HepG2 (cell line): Measurements from ENCODE around the gene HACD1. TPM values are rescaled to one million over a fixed set of nuclear protein-coding genes. Genes with fewer than 3 reads are reported as not detected.

Experiments used
- ARID5B ChIP-seq: IDR thresholded peaks from 2 replicates; pipeline ENCODE4 v1.4.0; 2020; ENCODE audit warnings: mild to moderate bottlenecking, missing genetic modification reagents
- DMTF1 ChIP-seq: sonication (generic); formaldehyde crosslinking; IDR thresholded peaks from 2 replicates; pipeline ENCODE4 v1.4.0; 2020; ENCODE audit warnings: mild to moderate bottlenecking, missing genetic modification reagents
- HOXA9 ChIP-seq: sonication (generic); formaldehyde crosslinking; IDR thresholded peaks from 2 replicates; pipeline ENCODE4 v1.8.1; 2022; ENCODE audit warnings: missing genetic modification reagents, mild to moderate bottlenecking, moderate library complexity, borderline replicate concordance
- ISX ChIP-seq: sonication (generic); formaldehyde crosslinking; conservative IDR thresholded peaks from 2 replicates; pipeline ENCODE4 v1.5.0; 2020; ENCODE audit warnings: missing genetic modification reagents
- KAT7 ChIP-seq: IDR thresholded peaks from 2 replicates; pipeline ENCODE4 v1.6.1; 2018; ENCODE audit warnings: borderline replicate concordance, missing compliant biosample characterization
- POLR2G ChIP-seq: fragments of 200-400 bp; formaldehyde crosslinking; IDR thresholded peaks from 2 replicates; pipeline ENCODE4 v1.6.1; 2018; ENCODE audit warnings: mild to moderate bottlenecking, low read depth, low read length, moderate library complexity
- SALL2 ChIP-seq: sonication (generic); formaldehyde crosslinking; IDR thresholded peaks from 2 replicates; pipeline ENCODE4 v1.8.1; 2023; ENCODE audit warnings: mild to moderate bottlenecking, missing genetic modification reagents, inconsistent platforms
- ZBTB39 ChIP-seq: sonication (generic); formaldehyde crosslinking; IDR thresholded peaks from 2 replicates; pipeline ENCODE4 v1.5.0; 2020; ENCODE audit warnings: missing genetic modification reagents
- ZEB1 ChIP-seq: IDR thresholded peaks from 2 replicates; pipeline ENCODE4 v1.6.1; 2012; ENCODE audit warnings: mild to moderate bottlenecking, low read depth, inconsistent platforms; ENCODE audit not compliant: insufficient replicate concordance
- ZFP82 ChIP-seq: sonication (generic); formaldehyde crosslinking; IDR thresholded peaks from 2 replicates; pipeline ENCODE4 v1.5.1; 2020; ENCODE audit warnings: mild to moderate bottlenecking, missing genetic modification reagents, borderline replicate concordance
- ZNF282 ChIP-seq: fragments of 450-650 bp; IDR thresholded peaks from 2 replicates; pipeline ENCODE4 v1.6.1; 2018; ENCODE audit not compliant: partially characterized antibody
- ZNF646 ChIP-seq: sonication (generic); formaldehyde crosslinking; IDR thresholded peaks from 2 replicates; pipeline ENCODE4 v1.9.0; 2021; ENCODE audit warnings: mild to moderate bottlenecking, missing genetic modification reagents
- polyA plus RNA-seq, 8 experiments: library from polyadenylated mRNA; depleted of rRNA in 3 of 8; stranded (reverse) in 7 of 8; unstranded in 1 of 8; fragments of >200 nt; fragmentation: Illumina TruSeq in 4 of 8; extraction: Trizol in 4 of 8; gene quantifications; 2 replicates each; pipeline versions ENCODE4 v1.2.1 to v1.2.3, GENCODE V29; 2011 to 2016; ENCODE audit warnings: low read depth in 4 of 8, missing spikeins in 1 of 8, mixed read lengths in 1 of 8; ENCODE audit not compliant: insufficient read depth in 1 of 8
- total RNA-seq, 5 experiments: library from RNA; depleted of rRNA; stranded (reverse); fragments of >200 nt; fragmentation: Illumina TruSeq; extraction: Trizol; gene quantifications; 2 replicates each; pipeline ENCODE4 v1.2.3, GENCODE V29; 2016; ENCODE audit warnings: low read depth in 1 of 5

The HACD1 gene
- total and polyA plus RNA-seq, 2 of the 13 experiments (the other 11 are each of a cell fraction or from before 2014, with no cell fraction given), result 43.4 to 47.6 TPM

GRCh38 chr10:17617031-17617911 is at the start of gene HACD1 (continued):
- TF ChIP-seq ARID5B (CRISPR knock-in tag), result no peak; the same call in 1 of the 2 replicates
- peak; percentile 65; the same call in 1 of the 2 replicates for TF ChIP-seq KAT7
- TF ChIP-seq ZNF282, result no peak
- 0 out of 2 replicates have a peak, but pooled peaks have one; percentile 29 for TF ChIP-seq ZFP82
- no peak for TF ChIP-seq DMTF1 (CRISPR knock-in tag)
- TF ChIP-seq HOXA9 (CRISPR knock-in tag), result no peak; the same call in 1 of the 2 replicates
- 0 out of 2 replicates have a peak, but pooled peaks have one; percentile 41 for TF ChIP-seq ZBTB39 (CRISPR knock-in tag)
- TF ChIP-seq SALL2 (CRISPR knock-in tag), result no peak; the same call in 1 of the 2 replicates
- TF ChIP-seq ISX (CRISPR knock-in tag), result no peak
- no peak for TF ChIP-seq ZEB1
- TF ChIP-seq POLR2G, result peak; percentile 85
- no peak for TF ChIP-seq ZNF646 (CRISPR knock-in tag)
